OCI-LY1 (cell line): ENCODE data around the gene DPPA5.
"Not testable (repeated sequence)": the region's sequence is repeated elsewhere in the genome, so short reads cannot be mapped to it uniquely, and the experiment has no call there.

ENCODE experiments used
- H2AFZ ChIP-seq: fragments of 200-600 bp; sonication (generic), shearing (Covaris generic); 2 replicates; pipeline ENCODE4 v1.6.0; 2014; ENCODE audit warnings: antibody characterized with exemption, mild to moderate bottlenecking, low read length
- H3F3A ChIP-seq: fragments of 200-600 bp; sonication (generic), shearing (Covaris generic); 2 replicates; pipeline ENCODE4 v1.6.0; 2014; ENCODE audit warnings: mild to moderate bottlenecking, antibody characterized with exemption, low read length, moderate library complexity; ENCODE audit not compliant: insufficient read depth
- H3K27ac ChIP-seq: fragments of 200-600 bp; sonication (generic); 2 replicates; pipeline ENCODE4 v1.5.1; 2014; ENCODE audit warnings: low read length, mixed run types, mild to moderate bottlenecking, low read depth; ENCODE audit not compliant: poor library complexity, severe bottlenecking
- H3K27me3 ChIP-seq: fragments of 200-600 bp; sonication (generic); 2 replicates; pipeline ENCODE4 v1.6.0; 2014; ENCODE audit warnings: antibody characterized with exemption, mild to moderate bottlenecking, low read length, moderate library complexity; ENCODE audit not compliant: insufficient read depth
- H3K36me3 ChIP-seq: fragments of 200-600 bp; sonication (generic); 2 replicates; pipeline ENCODE4 v1.6.1; 2014; ENCODE audit warnings: mild to moderate bottlenecking, antibody characterized with exemption, low read length, moderate library complexity, mixed read lengths; ENCODE audit not compliant: insufficient read depth
- H3K4me1 ChIP-seq: fragments of 200-600 bp; sonication (generic); 2 replicates; pipeline ENCODE4 v1.5.1; 2014; ENCODE audit warnings: mild to moderate bottlenecking, low read length, moderate library complexity; ENCODE audit not compliant: insufficient read depth, severe bottlenecking
- H3K4me2 ChIP-seq: fragments of 200-600 bp; sonication (generic), shearing (Covaris generic); 2 replicates; pipeline ENCODE4 v1.6.1; 2014; ENCODE audit warnings: low read length
- H3K4me3 ChIP-seq: fragments of 200-600 bp; sonication (generic); 2 replicates; pipeline ENCODE4 v1.5.1; 2014; ENCODE audit warnings: low read length, low read depth, mild to moderate bottlenecking, mixed read lengths; ENCODE audit not compliant: poor library complexity, severe bottlenecking
- H3K79me2 ChIP-seq: fragments of 200-600 bp; shearing (Covaris generic); 2 replicates; pipeline ENCODE4 v1.6.1; 2016; ENCODE audit warnings: mixed run types, low read length, mixed read lengths; ENCODE audit not compliant: insufficient read depth
- H3K9ac ChIP-seq: fragments of 200-600 bp; sonication (generic), shearing (Covaris generic); 2 replicates; pipeline ENCODE4 v1.6.1; 2014; ENCODE audit warnings: mild to moderate bottlenecking, low read length, mixed read lengths
- H3K9me2 ChIP-seq: fragments of 200-600 bp; sonication (generic), shearing (Covaris generic); 2 replicates; pipeline ENCODE4 v1.6.1; 2014; ENCODE audit warnings: low read depth, mild to moderate bottlenecking, low read length, mixed read lengths
- H3K9me3 ChIP-seq: fragments of 200-600 bp; shearing (Covaris generic); 2 replicates; pipeline ENCODE4 v1.6.1; 2014; ENCODE audit warnings: low read length, mixed read lengths
- H4K20me1 ChIP-seq: fragments of 200-600 bp; sonication (generic), shearing (Covaris generic); 2 replicates; pipeline ENCODE4 v1.6.0; 2016; ENCODE audit warnings: mild to moderate bottlenecking, low read length; ENCODE audit not compliant: insufficient read depth
- CTCF ChIP-seq: fragments of 200-600 bp; sonication (generic), shearing (Covaris generic); IDR thresholded peaks from 2 replicates; pipeline ENCODE4 v1.5.1; 2017; ENCODE audit warnings: mild to moderate bottlenecking, antibody characterized with exemption, low read length, moderate library complexity, mixed read lengths
- EZH2 ChIP-seq: fragments of 200-600 bp; sonication (generic), shearing (Covaris generic); IDR thresholded peaks from 2 replicates; pipeline ENCODE4 v1.8.0; 2017; ENCODE audit warnings: borderline replicate concordance, mixed run types, mild to moderate bottlenecking, antibody characterized with exemption, low read length, moderate library complexity, mixed read lengths

The DPPA5 gene

GRCh38 chr6:73394577-73395354 lies 40.7 kb upstream of the DPPA5 start, which contains the start of gene DDX43:
Gene DDX43, plus strand, starts transcription at chr6:73394828. Its CDS starts 78 bp downstream, at chr6:73394906.
- Histone ChIP-seq H3K9ac (no peak within 1 kb of the TSS), H3K9me2 (no peaks in the 10 kb centered on the region), H3F3A (no peaks in the 10 kb centered on the region), H3K27ac (no peak within 1 kb of the TSS), H3K27me3 (no peaks in the 10 kb centered on the region), H3K79me2 (no peaks in the 10 kb centered on the region), H3K4me2 (no peak within 1 kb of the TSS), H3K9me3 (no peaks in the 10 kb centered on the region), H3K4me1 (no peaks in the 10 kb centered on the region), H3K4me3 (no peak within 1 kb of the TSS), H2AFZ (no peak within 1 kb of the TSS), H3K36me3 (no peaks in the 10 kb centered on the region), H4K20me1 (no peaks in the 10 kb centered on the region)
- TF ChIP-seq CTCF = no peak
- no peak for TF ChIP-seq EZH2

- no peaks in the 10 kb centered on the region for H3K27me3 ChIP-seq
- TF ChIP-seq EZH2 (no peak), CTCF (no peak)
- no peak overlapping the region for H3K4me2 ChIP-seq
- no peaks in the 10 kb centered on the region for H4K20me1 ChIP-seq
- H3K4me1 ChIP-seq = peaks cover 11% of the 10 kb centered on the region
- H2AFZ ChIP-seq = no peak overlapping the region
- H3K9ac ChIP-seq = no peak overlapping the region
- H3K27ac ChIP-seq = no peak overlapping the region
- H3K4me3 ChIP-seq = no peak overlapping the region
- no peaks in the 10 kb centered on the region for H3K9me2 ChIP-seq
- H3K79me2 ChIP-seq = no peaks in the 10 kb centered on the region
- no peaks in the 10 kb centered on the region for H3F3A ChIP-seq
- H3K36me3 ChIP-seq = no peaks in the 10 kb centered on the region
- H3K9me3 ChIP-seq = no peaks in the 10 kb centered on the region
These were observed 39.2 kb upstream of the DPPA5 start for GRCh38 chr6:73393278-73393677.

GRCh38 chr6:73392188-73392587 lies 38.1 kb upstream of the DPPA5 start:
- H2AFZ ChIP-seq, H3K4me3 ChIP-seq, H3K79me2 ChIP-seq, H3K36me3 ChIP-seq, H3K9me3 ChIP-seq, H3K27me3 ChIP-seq, H3F3A ChIP-seq, H3K9me2 ChIP-seq, H3K9ac ChIP-seq, H3K27ac ChIP-seq, H4K20me1 ChIP-seq, H3K4me2 ChIP-seq: not testable (repeated sequence)
- peaks cover 11% of the 10 kb centered on the region for H3K4me1 ChIP-seq

GRCh38 chr6:73391675-73392074 lies 37.6 kb upstream of the DPPA5 start:
- H3K27me3 ChIP-seq = no peaks in the 10 kb centered on the region
- peaks cover 11% of the 10 kb centered on the region for H3K4me1 ChIP-seq
- H2AFZ ChIP-seq = no peak overlapping the region
- TF ChIP-seq EZH2 (no peak), CTCF (no peak)
- H3K4me2 ChIP-seq = no peak overlapping the region
- no peak overlapping the region for H3K9ac ChIP-seq
- H3K79me2 ChIP-seq = no peaks in the 10 kb centered on the region
- H3K36me3 ChIP-seq = no peaks in the 10 kb centered on the region
- H3K9me3 ChIP-seq = no peaks in the 10 kb centered on the region
- H4K20me1 ChIP-seq = no peaks in the 10 kb centered on the region
- H3K27ac ChIP-seq = no peak overlapping the region
- H3K9me2 ChIP-seq = no peaks in the 10 kb centered on the region
- no peak overlapping the region for H3K4me3 ChIP-seq
- H3F3A ChIP-seq = no peaks in the 10 kb centered on the region
